H1 (cell line): ENCODE results near the gene RNF145. TPM values are rescaled to one million over a fixed set of nuclear protein-coding genes. Genes with fewer than 3 reads are reported as not detected.

Source experiments
- CTCF ChIA-PET: fragments of 300-600 bp; sonication (Branson Sonifier 250); formaldehyde crosslinking; loops from one replicate; lab custom pipeline; 2021; ENCODE audit not compliant: partially characterized antibody; lab: Charles Lee
- POLR2A ChIA-PET: fragments of 300-600 bp; sonication (Branson Sonifier 250); formaldehyde crosslinking; loops from one replicate; lab custom pipeline; 2021; ENCODE audit warnings: inconsistent platforms; ENCODE audit not compliant: partially characterized antibody; lab: Charles Lee
- DNase-seq, 2 experiments: peaks; one replicate each; pipeline versions ENCODE4 v3.0.0 to v3.0.0-alpha.2; 2010 to 2022; ENCODE audit warnings: low spot score in 2 of 2, low read depth in 1 of 2, mixed read lengths in 1 of 2
- FAIRE-seq: peaks from 2 replicates; lab custom pipeline; 2011; peaks lifted over from hg19 to GRCh38; lab: Jason Lieb, UNC
- H2AFZ ChIP-seq: 2 replicates; pipeline ENCODE4 v1.8.1; 2012; ENCODE audit warnings: low read length, inconsistent platforms
- H2AK5ac ChIP-seq: 2 replicates; pipeline ENCODE4 v1.6.1; 2013; ENCODE audit warnings: low read depth, low read length
- H2BK120ac ChIP-seq: replicated peaks from 2 replicates; pipeline ENCODE3; 2013; ENCODE audit warnings: low read depth, low read length, inconsistent platforms
- H2BK12ac ChIP-seq: 2 replicates; pipeline ENCODE4 v1.6.1; 2013; ENCODE audit warnings: low read depth, low read length
- H2BK15ac ChIP-seq: 2 replicates; pipeline ENCODE4 v1.6.1; 2013; ENCODE audit warnings: low read length
- H2BK20ac ChIP-seq: 2 replicates; pipeline ENCODE4 v1.6.1; 2013; ENCODE audit warnings: low read length
- H2BK5ac ChIP-seq: 2 replicates; pipeline ENCODE4 v1.6.1; 2013; ENCODE audit warnings: low read depth, low read length
- H3K14ac ChIP-seq: 2 replicates; pipeline ENCODE4 v1.6.1; 2013; ENCODE audit warnings: inconsistent platforms; ENCODE audit not compliant: insufficient read length
- H3K18ac ChIP-seq: 2 replicates; pipeline ENCODE4 v1.6.1; 2013; ENCODE audit warnings: low read length; ENCODE audit errors: extremely low read depth
- H3K23ac ChIP-seq: 2 replicates; pipeline ENCODE4 v1.6.1; 2013; ENCODE audit warnings: inconsistent platforms; ENCODE audit not compliant: insufficient read length
- H3K23me2 ChIP-seq: 2 replicates; pipeline ENCODE4 v1.6.1; 2013; ENCODE audit warnings: low read depth, low read length
- H3K27ac ChIP-seq: 2 replicates; pipeline ENCODE4 v1.6.1; 2011; ENCODE audit warnings: low read depth, low read length, inconsistent platforms
- H3K27me3 ChIP-seq, 4 experiments: replicated peaks in 1 of 4; 1 replicate in 1 of 4; 2 replicates in 3 of 4; pipeline versions ENCODE4 v1.6.1 to v1.8.1; 2011 to 2013; ENCODE audit warnings: low read length in 3 of 4, mild to moderate bottlenecking in 3 of 4, inconsistent platforms in 2 of 4, mixed read lengths in 2 of 4, moderate library complexity in 1 of 4; ENCODE audit not compliant: control insufficient read depth in 3 of 4, insufficient read depth in 3 of 4; ENCODE audit errors: extremely low read depth in 1 of 4
- H3K36me3 ChIP-seq, 4 experiments: 2 replicates each; pipeline versions ENCODE4 v1.6.1 to v1.8.1; 2011 to 2013; ENCODE audit warnings: mild to moderate bottlenecking in 4 of 4, low read length in 3 of 4, moderate library complexity in 2 of 4, control low read depth in 1 of 4, inconsistent platforms in 1 of 4; ENCODE audit not compliant: insufficient read depth in 4 of 4, control insufficient read depth in 2 of 4
- H3K4ac ChIP-seq: replicated peaks from 2 replicates; pipeline ENCODE3; 2013; ENCODE audit warnings: low read length, low read depth, mixed read lengths, inconsistent platforms; ENCODE audit not compliant: insufficient read length
- H3K4me1 ChIP-seq, 4 experiments: replicated peaks in 1 of 4; 1 replicate in 1 of 4; 2 replicates in 3 of 4; pipeline versions ENCODE4 v1.6.1 to v1.8.1; 2011 to 2013; ENCODE audit warnings: low read length in 3 of 4, inconsistent platforms in 2 of 4, mixed read lengths in 1 of 4; ENCODE audit not compliant: insufficient read depth in 4 of 4, control insufficient read depth in 3 of 4
- H3K4me2 ChIP-seq, 2 experiments: 2 replicates each; pipeline versions ENCODE4 v1.6.1 to v1.8.1; 2011 to 2013; ENCODE audit warnings: low read depth in 2 of 2, low read length in 2 of 2, control low read depth in 1 of 2, inconsistent platforms in 1 of 2, mild to moderate bottlenecking in 1 of 2; ENCODE audit not compliant: insufficient read depth in 1 of 2
- H3K4me3 ChIP-seq, 4 experiments: fragments of 200-600, 300-600 bp in 1 of 4; sonication (generic), shearing (Covaris generic), sonication (Bioruptor Twin) in 1 of 4; 2 replicates each; pipeline versions ENCODE4 v1.5.1 to v1.8.1; 2011 to 2016; ENCODE audit warnings: low read length in 4 of 4, low read depth in 3 of 4, control low read depth in 2 of 4, inconsistent platforms in 2 of 4, mild to moderate bottlenecking in 2 of 4, mixed read lengths in 1 of 4, moderate library complexity in 1 of 4; ENCODE audit not compliant: insufficient read depth in 2 of 4; ENCODE audit errors: extremely low read depth in 1 of 4
- H3K56ac ChIP-seq: replicated peaks from 2 replicates; pipeline ENCODE3; 2013; ENCODE audit warnings: low read depth, mild to moderate bottlenecking, mixed read lengths, low read length, inconsistent platforms; ENCODE audit not compliant: insufficient read length
- H3K79me1 ChIP-seq: 2 replicates; pipeline ENCODE4 v1.6.1; 2013; ENCODE audit warnings: low read depth, low read length, control low read depth
- H3K79me2 ChIP-seq, 2 experiments: 2 replicates each; pipeline versions ENCODE4 v1.6.1 to v1.8.1; 2012 to 2013; ENCODE audit warnings: low read length in 2 of 2, mild to moderate bottlenecking in 2 of 2, inconsistent platforms in 1 of 2; ENCODE audit not compliant: insufficient read depth in 2 of 2, control insufficient read depth in 1 of 2
- H3K9ac ChIP-seq, 4 experiments: replicated peaks in 1 of 4; 1 replicate in 1 of 4; 2 replicates in 3 of 4; pipeline versions ENCODE4 v1.6.1 to v1.8.1; 2011 to 2013; ENCODE audit warnings: low read depth in 3 of 4, low read length in 3 of 4, control low read depth in 2 of 4, mild to moderate bottlenecking in 2 of 4, moderate library complexity in 2 of 4, inconsistent platforms in 1 of 4; ENCODE audit errors: extremely low read depth in 1 of 4
- H3K9me3 ChIP-seq, 2 experiments: 2 replicates each; pipeline versions ENCODE4 v1.6.1 to v1.8.1; 2012 to 2013; ENCODE audit warnings: mild to moderate bottlenecking in 2 of 2, moderate library complexity in 2 of 2, control low read depth in 1 of 2, inconsistent platforms in 1 of 2, low read depth in 1 of 2, low read length in 1 of 2, mixed read lengths in 1 of 2; ENCODE audit not compliant: insufficient read depth in 2 of 2
- H4K20me1 ChIP-seq, 2 experiments: replicated peaks in 1 of 2; 2 replicates each; pipeline versions ENCODE3 to v1.8.1; 2011 to 2013; ENCODE audit warnings: inconsistent platforms in 2 of 2, low read length in 2 of 2, mild to moderate bottlenecking in 1 of 2; ENCODE audit not compliant: insufficient read depth in 2 of 2, control insufficient read depth in 1 of 2
- H4K5ac ChIP-seq: 2 replicates; pipeline ENCODE4 v1.6.1; 2013; ENCODE audit warnings: low read length, low read depth, mixed read lengths, inconsistent platforms; ENCODE audit not compliant: insufficient read length
- H4K8ac ChIP-seq: 2 replicates; pipeline ENCODE4 v1.8.0; 2013; ENCODE audit warnings: mild to moderate bottlenecking, moderate library complexity, low read length, inconsistent platforms; ENCODE audit not compliant: insufficient read depth; ENCODE audit errors: extremely low read depth
- H4K91ac ChIP-seq: replicated peaks from 2 replicates; pipeline ENCODE3; 2013; ENCODE audit warnings: low read length, mixed read lengths, inconsistent platforms; ENCODE audit not compliant: insufficient read length
- ATF3 ChIP-seq: IDR thresholded peaks from 2 replicates; pipeline ENCODE4 v1.6.1; 2011; ENCODE audit warnings: low read depth, mild to moderate bottlenecking, low read length; ENCODE audit not compliant: insufficient read depth
- BCL11A ChIP-seq, 2 experiments: IDR thresholded peaks; one replicate each; pipeline ENCODE4 v1.6.1; 2011; ENCODE audit warnings: low read depth in 2 of 2, low read length in 2 of 2, mild to moderate bottlenecking in 2 of 2
- BRCA1 ChIP-seq: IDR thresholded peaks from 2 replicates; pipeline ENCODE4 v1.6.1; 2012; ENCODE audit warnings: low read depth, low read length, improper control_type of control experiment
- KDM4A ChIP-seq: IDR thresholded peaks from one replicate; pipeline ENCODE4 v1.7.1; 2012; ENCODE audit warnings: low read depth, mild to moderate bottlenecking, moderate library complexity, low read length, inconsistent platforms; ENCODE audit not compliant: severe bottlenecking
- WGBS, 2 experiments: shearing (Covaris generic) in 1 of 2; methylation state at CpG; one replicate each; pipeline versions ENCODE4 v1.1.6 to v1.1.7; 2013 to 2015; ENCODE audit warnings: low lambda C conversion rate in 2 of 2, mixed read lengths in 2 of 2, inconsistent platforms in 1 of 2, low coverage in 1 of 2, missing lambda C conversion rate in 1 of 2; ENCODE audit not compliant: insufficient replicate concordance in 2 of 2, insufficient coverage in 1 of 2, insufficient read length in 1 of 2; ENCODE audit errors: extremely low coverage in 1 of 2, missing lambda C conversion rate in 1 of 2; 5-methylcytosine and 5-hydroxymethylcytosine counted together
- polyA plus RNA-seq, 7 experiments: library from polyadenylated mRNA; depleted of rRNA in 3 of 7; stranded (reverse) in 5 of 7; unstranded in 2 of 7; fragments of >200 nt in 5 of 7; fragments of 200-250 nt in 2 of 7; gene quantifications; 1 replicate in 5 of 7; 2 replicates in 1 of 7; 4 replicates in 1 of 7; pipeline versions ENCODE4 v1.2.1 to v1.2.3, GENCODE V29; 2011 to 2013; ENCODE audit warnings: missing spikeins in 2 of 7, mixed read lengths in 2 of 7
- total RNA-seq: library from RNA; stranded (reverse); fragmentation: NEBNext Ultra II Directional; extraction: Animal tissue kit (Norgen Biotek cat#: 25700); gene quantifications from 2 replicates; pipeline ENCODE4 v1.2.1, GENCODE V29; 2021

The RNF145 gene
- total and polyA plus RNA-seq, 2 of the 8 experiments (the other 6 are each of a cell fraction or from before 2014, with no cell fraction given): 34.2 to 72.5 TPM

- FAIRE-seq (no peak), DNase-seq (no peak)
- no peak overlapping the region for H3K4me2 ChIP-seq
- H3K27me3 ChIP-seq: no peaks in the 10 kb centered on the region
- WGBS, 2 experiments: 79% methylated on average over 2 of the region's 2 CpGs; no CpG with 5 or more reads in 1 of the 2 experiments
- H3K4me3 ChIP-seq: no peak overlapping the region
- no peak overlapping the region for H3K18ac ChIP-seq
- no peak overlapping the region for H4K8ac ChIP-seq
- no peak overlapping the region for H2BK15ac ChIP-seq
- no peak overlapping the region for H2BK12ac ChIP-seq
- H3K23me2 ChIP-seq: no peaks in the 10 kb centered on the region
- H3K27ac ChIP-seq: no peak overlapping the region
- CTCF ChIA-PET: interaction anchor here (1.5 kb wide), 1 partner anchor 278 kb away, joined by 3 read pairs; no protein-coding TSS in a partner anchor
- H3K4me1 ChIP-seq: no peaks in the 10 kb centered on the region
- H3K4ac ChIP-seq: no peak overlapping the region
- no peaks in the 10 kb centered on the region for H3K9me3 ChIP-seq
- POLR2A ChIA-PET: no interaction called here
- H4K91ac ChIP-seq: no peak overlapping the region
- peaks cover 0 to 24% (median 4%) of the 10 kb centered on the region in 4 experiments; a peak in 4 of 8 replicates for H3K36me3 ChIP-seq
- H2BK20ac ChIP-seq: no peak overlapping the region
- H3K9ac ChIP-seq: no peak overlapping the region
- no peaks in the 10 kb centered on the region for H3K79me1 ChIP-seq
- H2BK5ac ChIP-seq: no peak overlapping the region
- H3K14ac ChIP-seq: no peak overlapping the region
- H3K23ac ChIP-seq: no peak overlapping the region
- no peak overlapping the region for H2BK120ac ChIP-seq
- H4K20me1 ChIP-seq: no peaks in the 10 kb centered on the region
- H3K56ac ChIP-seq: no peak overlapping the region
- H4K5ac ChIP-seq: no peak overlapping the region
- no peak overlapping the region for H2AFZ ChIP-seq
- no peak overlapping the region for H2AK5ac ChIP-seq
- no peaks in the 10 kb centered on the region for H3K79me2 ChIP-seq
- no peak for TF ChIP-seq KDM4A
- no peak for TF ChIP-seq BCL11A (IDR thresholded peaks at IDR 0.05; ENCODE audit: low read depth in 2 of 2, low read length in 2 of 2)
- TF ChIP-seq ATF3: no peak
- no peak for TF ChIP-seq BRCA1
Observed at GRCh38 chr5:159163701-159164046, 45.7 kb downstream of the RNF145 start.
